MCF 10A (cell line): Measurements from ENCODE around the gene KBTBD7. TPM values are rescaled to one million over a fixed set of nuclear protein-coding genes. Genes with fewer than 3 reads are reported as not detected.

ENCODE experiments used
- BruUV-seq: library from RNA; stranded (reverse); fragments of 400-500 nt; replicated peaks from 2 replicates; lab custom pipeline; 2021; lab: Mats Ljungman, UMichigan
- CTCF ChIA-PET: fragments of 300-600 bp; sonication (Branson Sonifier 250); formaldehyde crosslinking; extraction: SDS; loops from one replicate; lab custom pipeline; 2021; ENCODE audit warnings: antibody characterized with exemption, inconsistent platforms; lab: Yijun Ruan, JAX
- POLR2A ChIA-PET: fragments of 300-600, 350-650 bp; sonication (Branson Sonifier 250); formaldehyde crosslinking; extraction: SDS; loops from one replicate; lab custom pipeline; 2020; ENCODE audit warnings: antibody characterized with exemption, inconsistent platforms; lab: Yijun Ruan, JAX
- DNase-seq: peaks from one replicate; pipeline ENCODE4 v3.0.0-alpha.2; 2018; ENCODE audit not compliant: unreplicated experiment
- H3K27ac Mint-ChIP-seq: one replicate; pipeline ENCODE4 v1.8.0; 2022; ENCODE audit warnings: mild to moderate bottlenecking, low read depth, mixed read lengths; ENCODE audit not compliant: unreplicated experiment
- H3K27me3 Mint-ChIP-seq: one replicate; pipeline ENCODE4 v1.8.0; 2022; ENCODE audit warnings: mixed read lengths; ENCODE audit not compliant: insufficient read depth, unreplicated experiment
- H3K36me3 Mint-ChIP-seq: one replicate; pipeline ENCODE4 v1.8.0; 2022; ENCODE audit warnings: mild to moderate bottlenecking, moderate library complexity, mixed read lengths; ENCODE audit not compliant: insufficient read depth, unreplicated experiment
- H3K4me1 Mint-ChIP-seq: one replicate; pipeline ENCODE4 v1.8.0; 2022; ENCODE audit warnings: mixed read lengths; ENCODE audit not compliant: insufficient read depth, unreplicated experiment
- H3K4me3 Mint-ChIP-seq: one replicate; pipeline ENCODE4 v1.8.0; 2022; ENCODE audit warnings: mild to moderate bottlenecking, moderate library complexity, mixed read lengths; ENCODE audit not compliant: unreplicated experiment
- H3K9me3 Mint-ChIP-seq: one replicate; pipeline ENCODE4 v1.8.0; 2022; ENCODE audit warnings: mixed read lengths; ENCODE audit not compliant: unreplicated experiment
- CTCF ChIP-seq: fragments of 200-600 bp; IDR thresholded peaks from one replicate; pipeline ENCODE4 v1.8.0; 2022; ENCODE audit warnings: antibody characterized with exemption, mild to moderate bottlenecking; ENCODE audit not compliant: unreplicated experiment
- intact Hi-C: fragments of 100-400 bp; cut with micrococcal nuclease; formaldehyde crosslinking; loops from 2 replicates; pipeline ENCODE4 v1.14.1; 2022
- total RNA-seq: library from RNA; stranded (reverse); gene quantifications from 2 replicates; pipeline ENCODE4 v1.2.3, GENCODE V29; 2022

Gene KBTBD7
- total RNA-seq, 1 experiment from 2014 or later = 1.4 TPM

GRCh38 chr13:41154042-41154441 lies 40.3 kb downstream of the KBTBD7 start:
- no TSS peak for BruUV-seq
- no peak overlapping the region for H3K4me3 Mint-ChIP-seq
- H3K9me3 Mint-ChIP-seq = peaks cover 37% of the 10 kb centered on the region
- ChIA-PET POLR2A (interaction anchor here (1.2 kb wide), 1 partner anchor 11 kb away, joined by 3 read pairs; no protein-coding TSS in a partner anchor), CTCF (interaction anchor here (0.6 kb wide), 1 partner anchor 61 kb away, joined by 4 read pairs; no protein-coding TSS in a partner anchor)
- H3K4me1 Mint-ChIP-seq = no peaks in the 10 kb centered on the region
- DNase-seq = no peak
- H3K27ac Mint-ChIP-seq = no peak overlapping the region
- intact Hi-C loops = no loop called here
- no peaks in the 10 kb centered on the region for H3K27me3 Mint-ChIP-seq
- H3K36me3 Mint-ChIP-seq = no peaks in the 10 kb centered on the region
- no peak for TF ChIP-seq CTCF

GRCh38 chr13:41152005-41152404 lies 42.4 kb downstream of the KBTBD7 start:
- Mint-ChIP-seq H3K36me3 (peaks cover 6% of the 10 kb centered on the region), H3K4me3 (no peak overlapping the region), H3K27ac (no peak overlapping the region), H3K4me1 (no peaks in the 10 kb centered on the region), H3K9me3 (peaks cover 51% of the 10 kb centered on the region), H3K27me3 (no peaks in the 10 kb centered on the region)
- no peak for DNase-seq
- POLR2A ChIA-PET = no interaction called here
- TF ChIP-seq CTCF = no peak
- BruUV-seq = no TSS peak
- CTCF ChIA-PET = interaction anchor here (0.8 kb wide), 1 partner anchor 9 kb away, joined by 3 read pairs; no protein-coding TSS in a partner anchor
- intact Hi-C loops = no loop called here

- ChIA-PET POLR2A (no interaction called here), CTCF (no interaction called here)
- no TSS peak for BruUV-seq
- no peak for TF ChIP-seq CTCF
- H3K4me1 Mint-ChIP-seq = peaks cover 8% of the 10 kb centered on the region
- no peak for DNase-seq
- intact Hi-C loops = no loop called here
- peaks cover 51% of the 10 kb centered on the region for H3K9me3 Mint-ChIP-seq
- no peak overlapping the region for H3K4me3 Mint-ChIP-seq
- peaks cover 6% of the 10 kb centered on the region for H3K36me3 Mint-ChIP-seq
- H3K27me3 Mint-ChIP-seq = no peaks in the 10 kb centered on the region
- H3K27ac Mint-ChIP-seq = no peak overlapping the region
Measured at GRCh38 chr13:41150058-41150457, 44.3 kb downstream of the KBTBD7 start.

GRCh38 chr13:41148419-41149283 lies 45.7 kb downstream of the KBTBD7 start:
- H3K27ac Mint-ChIP-seq = no peak overlapping the region
- peaks cover 6% of the 10 kb centered on the region for H3K36me3 Mint-ChIP-seq
- DNase-seq = no peak
- H3K4me1 Mint-ChIP-seq = peaks cover 8% of the 10 kb centered on the region
- no peaks in the 10 kb centered on the region for H3K27me3 Mint-ChIP-seq
- H3K9me3 Mint-ChIP-seq = peaks cover 51% of the 10 kb centered on the region
- no peak overlapping the region for H3K4me3 Mint-ChIP-seq
- intact Hi-C loops = no loop called here
- CTCF ChIA-PET = interaction anchor here (0.6 kb wide), 1 partner anchor 9 kb away, joined by 3 read pairs; no protein-coding TSS in a partner anchor
- POLR2A ChIA-PET = interaction anchor here (1.3 kb wide), 1 partner anchor 11 kb away, joined by 4 read pairs; no protein-coding TSS in a partner anchor
- BruUV-seq = no TSS peak
- no peak for TF ChIP-seq CTCF
